HL-60 (cell line): ENCODE results near the gene SMARCAL1.

Source experiments
- DNase-seq, 2 experiments: peaks; one replicate each; pipeline ENCODE4 v3.0.0-alpha.2; 2010 to 2020; ENCODE audit warnings: low read depth in 1 of 2, low spot score in 1 of 2
- H3K27ac ChIP-seq: fragments of 250-450 bp; sonication (Bioruptor Pico); replicated peaks from 2 replicates; pipeline ENCODE4 v1.5.1; 2020; ENCODE audit warnings: mild to moderate bottlenecking, moderate library complexity
- H3K27me3 ChIP-seq: fragments of 250-450 bp; sonication (Bioruptor Pico); 2 replicates; pipeline ENCODE4 v1.5.1; 2021; ENCODE audit warnings: mild to moderate bottlenecking, moderate library complexity; ENCODE audit not compliant: insufficient read depth, poor library complexity, severe bottlenecking
- H3K4me3 ChIP-seq: replicated peaks from 2 replicates; pipeline ENCODE4 v1.5.1; 2011; ENCODE audit warnings: mild to moderate bottlenecking, control low read depth, low read length; ENCODE audit not compliant: insufficient read depth
- CTCF ChIP-seq: IDR thresholded peaks from one replicate; pipeline ENCODE4 v1.5.1; 2011; ENCODE audit warnings: low read length, control low read depth, inconsistent platforms; ENCODE audit not compliant: insufficient read depth
- GABPA ChIP-seq: IDR thresholded peaks from 2 replicates; pipeline ENCODE4 v1.6.1; 2012; ENCODE audit warnings: low read depth
- POLR2AphosphoS5 ChIP-seq: IDR thresholded peaks from 2 replicates; pipeline ENCODE4 v1.6.1; 2012; ENCODE audit warnings: low read depth
- REST ChIP-seq: IDR thresholded peaks from 2 replicates; pipeline ENCODE4 v1.6.1; 2012; ENCODE audit warnings: low read depth; ENCODE audit not compliant: insufficient replicate concordance
- SPI1 ChIP-seq: IDR thresholded peaks from 2 replicates; pipeline ENCODE4 v1.6.1; 2012; ENCODE audit warnings: low read depth, mild to moderate bottlenecking, borderline replicate concordance

Gene SMARCAL1

GRCh38 chr2:216448829-216449228 lies 36.5 kb downstream of the SMARCAL1 start:
- Histone ChIP-seq H3K4me3 (no peak overlapping the region), H3K27me3 (no peaks in the 10 kb centered on the region), H3K27ac (no peak overlapping the region)
- TF ChIP-seq POLR2AphosphoS5 (no peak), GABPA (no peak), CTCF (no peak), SPI1 (no peak), REST (no peak)
- DNase-seq: no peak

DNA sequence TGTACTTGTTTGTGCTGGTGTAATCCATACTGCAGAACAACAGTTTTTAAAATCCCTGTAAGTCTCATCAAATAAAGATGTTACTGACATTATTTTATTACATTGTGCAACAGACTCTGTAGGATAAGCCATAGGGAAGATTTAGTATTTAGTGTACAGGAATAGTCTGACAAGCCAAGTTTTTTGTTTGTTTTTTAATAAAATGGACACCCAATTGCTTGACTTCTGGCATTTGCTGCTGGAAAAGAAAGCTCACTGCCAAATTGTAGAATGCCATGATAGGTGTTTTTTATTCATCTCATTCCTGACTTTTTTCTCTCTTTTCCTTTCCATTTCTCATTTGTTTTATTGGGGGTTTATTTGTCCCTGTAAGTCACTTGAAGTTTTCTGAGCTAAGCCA lies 38.1 kb downstream of the SMARCAL1 start:
- Histone ChIP-seq H3K27ac (no peak overlapping the region), H3K4me3 (no peak overlapping the region), H3K27me3 (no peaks in the 10 kb centered on the region)
- no peak for TF ChIP-seq GABPA
- TF ChIP-seq CTCF: no peak
- TF ChIP-seq REST: no peak
- no peak for TF ChIP-seq POLR2AphosphoS5
- TF ChIP-seq SPI1: no peak
- DNase-seq: no peak

DNA sequence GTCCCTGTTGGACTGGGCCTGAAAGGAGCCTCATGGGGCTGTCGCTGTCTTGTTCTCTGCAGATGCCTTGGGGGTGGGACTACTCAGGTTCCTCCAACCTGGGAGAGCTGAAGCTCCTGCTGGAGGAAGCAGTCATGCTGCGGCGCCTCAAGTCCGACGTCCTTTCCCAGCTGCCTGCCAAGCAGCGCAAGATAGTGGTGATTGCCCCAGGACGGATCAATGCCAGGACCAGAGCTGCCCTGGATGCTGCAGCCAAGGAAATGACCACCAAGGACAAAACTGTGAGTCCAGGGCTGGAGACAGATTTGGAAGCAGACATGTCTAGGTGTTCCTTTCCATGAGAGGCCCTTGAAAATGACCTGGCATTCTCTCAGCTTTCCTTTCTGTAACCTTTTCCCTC lies 38.5 kb downstream of the SMARCAL1 start:
- DNase-seq: no peak
- H3K27me3 ChIP-seq: no peaks in the 10 kb centered on the region
- TF ChIP-seq GABPA (no peak), CTCF (no peak), SPI1 (no peak), POLR2AphosphoS5 (no peak), REST (no peak)
- H3K27ac ChIP-seq: no peak overlapping the region
- H3K4me3 ChIP-seq: no peak overlapping the region
